HG03575 (cell line): ENCODE results near the gene RAMAC.

Source experiments
- ATAC-seq: cut with Tn5 transposase; IDR thresholded peaks from one replicate; pipeline ENCODE4 v1.9.1; 2021; ENCODE audit not compliant: unreplicated experiment, insufficient number of reproducible peaks, low FRiP score; ENCODE audit errors: extremely low read depth

RAMAC gene

GRCh38 chr15:82963471-82964341, 22.3 kb upstream of the RAMAC start:
- no peak for ATAC-seq

GRCh38 chr15:82964890-82965289, 21.1 kb upstream of the RAMAC start:
- ATAC-seq, result no peak

GRCh38 chr15:82966671-82967071, 19.3 kb upstream of the RAMAC start:
- no peak for ATAC-seq

DNA sequence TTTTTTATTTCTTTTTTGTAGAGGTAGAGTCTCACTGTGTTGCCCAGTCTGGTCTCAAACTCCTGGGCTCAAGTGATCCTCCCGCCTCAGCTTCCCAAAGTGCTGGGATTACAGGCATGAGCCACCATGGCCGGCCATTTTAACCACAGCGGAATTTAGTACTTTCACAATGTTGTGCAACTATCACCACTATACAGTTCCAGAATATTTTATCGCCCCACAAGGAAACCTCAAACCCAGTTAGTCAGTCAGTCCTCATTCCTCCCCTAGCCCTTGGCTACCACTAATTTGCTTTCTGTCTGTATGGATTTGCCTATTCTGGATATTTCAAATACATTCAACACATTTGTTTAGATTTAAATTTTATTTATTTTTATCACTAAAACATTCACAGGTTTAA, 17.9 kb upstream of the RAMAC start:
- no peak for ATAC-seq

DNA sequence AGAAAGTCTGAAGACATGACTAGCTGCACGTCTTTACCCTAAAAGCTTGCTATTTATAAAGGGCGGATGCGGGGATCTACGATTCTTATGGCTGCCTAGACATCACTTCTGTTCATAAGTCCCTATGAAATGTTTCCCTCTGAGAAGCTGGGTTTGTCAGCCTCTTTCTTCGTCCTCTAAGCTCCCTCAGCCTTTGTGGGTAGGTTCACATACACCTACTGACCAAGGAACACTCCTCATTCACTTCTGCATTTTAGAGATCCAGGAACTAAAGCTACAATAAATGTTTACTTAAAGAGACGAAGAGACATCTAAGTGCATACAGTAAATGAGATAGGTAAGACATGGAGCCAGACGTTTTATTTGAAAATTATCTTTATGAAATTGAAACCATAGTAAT, 16.7 kb upstream of the RAMAC start:
- no peak for ATAC-seq

DNA sequence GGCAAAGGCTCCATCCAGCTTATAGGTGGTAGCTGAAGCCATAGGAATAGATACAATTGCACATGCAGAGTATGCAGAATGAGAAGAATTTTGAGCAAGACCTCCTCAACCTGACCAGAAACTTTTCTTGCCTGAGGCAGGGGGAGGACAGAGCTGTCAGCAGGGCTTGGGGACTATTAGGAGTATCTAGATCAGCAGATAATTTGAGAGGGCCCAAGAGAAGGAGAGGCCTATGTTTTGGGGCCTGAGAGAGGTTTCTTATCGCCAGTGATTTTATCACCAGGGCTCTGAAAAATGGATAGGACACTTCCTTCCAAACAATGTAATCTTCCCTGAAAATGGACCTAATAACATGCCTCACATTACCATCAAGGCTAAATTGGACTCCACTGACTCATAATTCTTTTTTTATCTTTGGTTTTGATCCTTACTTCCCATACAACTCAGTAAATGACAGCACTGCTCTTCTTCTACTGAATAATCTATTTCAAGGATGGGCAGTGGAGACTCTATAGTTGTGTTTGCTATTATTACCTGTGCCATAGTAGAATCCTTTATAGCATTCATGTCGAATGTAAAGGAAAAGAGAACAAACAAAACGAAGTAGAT, 15.8 kb upstream of the RAMAC start:
- no peak for ATAC-seq

GRCh38 chr15:82970696-82971095, 15.3 kb upstream of the RAMAC start:
- no peak for ATAC-seq

DNA sequence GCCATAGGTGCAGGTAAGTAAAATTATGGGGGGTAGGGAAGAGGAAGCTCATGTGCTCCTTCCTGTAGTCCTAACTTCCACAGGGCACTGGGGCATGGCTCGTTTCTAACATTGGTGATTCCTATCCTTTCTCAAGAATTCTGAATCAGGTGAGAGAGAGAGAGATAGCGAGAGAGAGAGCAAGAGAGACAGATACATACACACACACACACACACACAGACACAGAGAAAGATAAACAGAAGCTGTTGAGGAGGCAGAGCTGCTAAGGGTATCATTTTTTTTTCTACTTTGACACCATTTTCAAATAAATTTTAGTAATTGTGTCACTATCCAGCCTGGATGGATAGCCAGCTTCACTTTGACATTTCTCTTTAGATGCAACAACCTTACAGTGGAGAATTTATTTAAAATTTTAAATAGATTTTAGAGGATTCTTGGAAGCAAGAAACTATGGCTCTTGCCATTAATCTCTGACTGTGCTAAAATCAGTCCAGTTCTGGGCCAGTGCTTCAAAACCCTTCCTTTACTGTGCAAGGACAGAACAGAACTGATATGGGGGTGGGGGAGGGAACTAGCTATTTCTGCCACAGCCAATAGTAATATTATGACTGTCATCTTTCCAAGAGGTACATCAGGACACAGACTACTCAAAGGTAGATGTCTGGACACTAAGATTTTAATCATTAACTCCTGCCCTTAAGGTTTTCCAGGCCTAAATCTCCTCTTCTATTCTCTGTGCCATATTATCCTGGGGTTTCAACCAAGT, 14.6 kb upstream of the RAMAC start:
- no peak for ATAC-seq

GRCh38 chr15:82972990-82973389, 13.0 kb upstream of the RAMAC start:
- ATAC-seq, result no peak

GRCh38 chr15:82977076-82977475, 8.9 kb upstream of the RAMAC start:
- ATAC-seq, result no peak

DNA sequence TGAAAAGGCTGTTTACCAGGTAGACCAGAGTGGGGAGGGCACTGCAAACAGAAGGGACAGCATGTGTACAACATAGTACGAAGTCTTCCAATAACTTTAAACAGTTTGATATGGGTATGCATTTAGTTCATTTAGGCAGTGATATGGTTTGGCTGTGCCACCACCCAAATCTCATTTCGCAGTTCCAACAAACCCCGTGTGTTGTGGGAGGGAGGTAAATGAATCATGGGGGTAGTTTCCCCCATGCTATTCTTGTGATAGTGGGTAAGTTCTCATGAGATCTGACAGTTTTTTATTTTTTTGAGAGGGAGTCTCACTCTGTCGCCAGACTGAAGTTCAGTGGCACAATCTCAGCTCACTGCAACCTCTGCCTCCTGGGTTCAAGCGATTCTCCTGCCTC, 7.6 kb upstream of the RAMAC start:
- ATAC-seq, result no peak

- ATAC-seq, result no peak
These were observed 6.3 kb upstream of the RAMAC start for GRCh38 chr15:82979726-82980125.

DNA sequence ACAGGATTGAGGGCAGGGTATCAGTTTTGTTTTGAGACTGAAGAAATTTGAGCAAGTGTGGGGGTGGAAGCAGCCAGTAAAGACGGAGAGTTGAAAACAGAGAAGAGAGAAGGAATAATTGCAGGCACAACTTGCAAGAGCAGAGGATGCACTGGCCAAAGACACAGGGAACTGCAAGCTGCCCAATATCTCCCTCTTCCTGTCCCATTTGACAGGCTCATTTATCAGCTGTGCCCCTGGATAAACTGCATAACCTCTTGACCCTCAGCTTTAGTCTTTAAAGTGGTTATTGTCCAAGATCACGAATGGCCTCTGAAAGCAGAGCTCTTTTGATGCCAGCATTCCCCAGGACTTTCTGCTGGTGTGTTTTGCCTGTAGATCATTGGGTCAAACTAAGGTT, 5.0 kb upstream of the RAMAC start:
- ATAC-seq, result no peak

GRCh38 chr15:82986442-82986780, 401 bp downstream of the RAMAC start:
- ATAC-seq, result no peak

DNA sequence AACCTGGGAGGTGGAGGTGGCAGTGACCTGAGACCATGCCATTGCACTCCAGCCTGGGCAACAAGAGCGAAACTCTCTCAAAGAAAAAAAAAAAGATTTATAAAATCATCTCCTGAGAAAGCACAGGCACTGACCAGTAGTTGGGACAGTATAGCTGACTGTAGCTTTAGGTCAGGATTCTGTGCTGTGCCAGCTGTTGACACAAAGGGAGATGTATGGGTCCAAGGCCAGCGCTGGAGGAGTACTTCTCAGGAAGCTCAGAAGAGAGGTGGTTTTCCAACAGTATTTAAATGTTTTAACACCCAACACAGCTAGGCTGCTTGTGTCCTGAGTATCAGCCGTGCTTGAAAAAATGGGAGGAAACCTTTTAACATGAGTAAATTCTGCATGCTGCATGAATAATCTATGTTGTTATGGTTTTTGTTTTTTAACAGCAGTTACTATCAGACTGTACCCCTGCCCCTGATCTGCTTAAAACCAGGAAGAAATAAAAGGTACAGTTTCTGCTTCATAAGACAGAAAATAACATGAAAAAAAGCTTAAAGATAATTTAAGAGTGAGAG, 6.5 kb downstream of the RAMAC start:
- ATAC-seq, result no peak

- no peak for ATAC-seq
These were observed 7.1 kb downstream of the RAMAC start for GRCh38 chr15:82993144-82993543.

GRCh38 chr15:82995076-82995475, 9.1 kb downstream of the RAMAC start:
- no peak for ATAC-seq

DNA sequence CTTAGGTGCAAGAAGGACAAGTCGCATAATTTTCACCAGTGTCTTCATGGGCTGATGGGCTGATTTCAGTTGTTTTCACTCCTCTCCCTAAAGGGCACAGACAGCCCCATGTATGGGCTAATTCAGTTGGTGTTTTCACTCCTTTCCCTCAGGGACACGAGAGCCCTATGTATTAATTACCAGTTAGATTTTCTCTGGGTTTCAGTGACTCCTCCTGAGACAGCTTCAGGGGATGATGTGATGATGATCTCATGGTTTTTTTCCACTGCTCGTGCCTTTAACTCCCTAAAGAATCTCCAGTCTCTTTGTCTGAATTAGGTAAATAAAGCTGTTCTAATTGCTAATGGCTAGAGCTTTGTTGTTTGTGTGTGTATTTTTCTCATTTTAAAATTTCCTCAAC, 9.9 kb downstream of the RAMAC start:
- ATAC-seq, result no peak

DNA sequence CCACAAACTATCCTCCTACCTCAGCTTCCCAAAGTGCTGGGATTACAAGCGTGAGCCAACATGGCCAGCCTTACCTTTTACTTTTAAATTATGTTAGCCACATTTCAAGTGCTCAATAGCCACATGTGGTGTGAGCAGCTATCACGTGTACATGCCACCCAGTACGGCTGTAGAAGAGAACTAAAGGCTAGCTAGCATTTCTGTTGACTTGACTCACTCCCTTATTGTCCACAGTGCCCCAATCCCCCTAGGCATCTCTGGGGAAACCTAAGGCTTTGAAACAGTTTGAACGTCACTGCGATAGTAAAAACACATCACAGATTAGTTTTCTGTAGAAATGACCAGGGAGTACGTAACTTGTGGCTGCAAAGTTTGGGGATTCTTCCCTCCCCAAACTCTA, 13.4 kb downstream of the RAMAC start:
- no peak for ATAC-seq
